Stromal cell of bone marrow (primary cell): ENCODE data around the gene AP3B1.

ENCODE experiments used
- DNase-seq: peaks from one replicate; pipeline ENCODE4 v3.0.0-alpha.2; 2012; ENCODE audit warnings: low read depth

AP3B1 gene

DNA sequence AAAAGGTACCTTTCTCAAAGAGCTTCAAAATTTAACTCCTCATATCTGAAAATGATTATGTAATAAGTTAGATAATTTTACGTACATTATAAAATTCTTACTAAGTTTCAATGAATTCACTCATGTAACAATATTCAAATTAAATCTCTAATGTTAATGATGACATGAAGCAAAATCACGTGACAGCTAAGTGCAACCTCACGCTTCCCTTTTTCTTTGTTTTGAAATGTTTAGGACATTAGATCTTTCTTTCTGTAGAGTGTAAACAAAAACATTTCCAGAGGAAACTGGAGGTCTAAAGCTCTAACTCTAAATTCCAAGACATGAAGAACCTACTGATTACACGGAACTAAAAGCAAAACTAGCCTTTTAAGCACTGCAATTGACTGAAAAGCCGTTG lies 291.0 kb downstream of the AP3B1 start:
- no peak for DNase-seq

GRCh38 chr5:78002690-78003089 lies 291.8 kb downstream of the AP3B1 start:
- no peak for DNase-seq

- DNase-seq, result no peak
Measured at GRCh38 chr5:78001197-78001596, 293.3 kb downstream of the AP3B1 start.

DNA sequence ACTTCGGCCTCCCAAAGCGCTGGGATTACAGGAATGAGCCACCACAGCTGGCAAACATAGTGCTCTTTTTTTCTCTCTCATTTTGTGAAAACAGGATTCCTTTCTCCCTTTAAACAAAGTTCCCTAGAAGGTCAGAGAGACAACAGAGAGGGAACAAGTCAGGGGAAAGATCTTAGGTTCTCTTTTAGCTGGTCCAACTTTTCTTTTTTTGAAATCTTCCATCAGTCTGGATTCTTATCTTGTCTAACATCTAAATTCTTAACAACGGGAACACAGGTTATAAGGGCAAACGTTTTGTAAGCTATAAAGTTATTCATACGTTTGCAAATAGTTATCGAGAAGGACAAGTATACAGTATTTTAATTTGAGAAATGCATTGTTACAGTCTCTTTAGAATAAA lies 294.3 kb downstream of the AP3B1 start:
- no peak for DNase-seq

DNA sequence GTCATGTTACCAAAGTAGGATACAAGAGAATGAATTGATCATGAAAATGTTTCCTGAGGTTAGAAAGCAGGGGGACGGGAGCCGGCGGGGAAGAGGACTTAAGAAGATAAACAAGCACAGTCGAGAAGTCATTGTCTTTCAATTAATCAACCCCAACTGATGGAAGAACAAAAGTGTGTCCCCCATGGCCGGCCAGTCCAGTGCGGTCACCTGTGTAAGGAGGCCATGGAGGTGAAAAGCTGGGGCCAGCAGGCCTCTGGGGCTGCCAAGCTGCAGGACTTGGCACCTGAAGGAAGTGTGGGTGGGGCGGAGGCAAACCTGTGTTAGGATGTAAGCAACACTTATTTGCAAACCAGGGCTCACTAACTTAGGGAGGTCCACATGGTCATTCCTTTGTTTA lies 295.1 kb downstream of the AP3B1 start:
- no peak for DNase-seq

- no peak for DNase-seq
Measured at GRCh38 chr5:77996943-77997342, 297.6 kb downstream of the AP3B1 start.

DNA sequence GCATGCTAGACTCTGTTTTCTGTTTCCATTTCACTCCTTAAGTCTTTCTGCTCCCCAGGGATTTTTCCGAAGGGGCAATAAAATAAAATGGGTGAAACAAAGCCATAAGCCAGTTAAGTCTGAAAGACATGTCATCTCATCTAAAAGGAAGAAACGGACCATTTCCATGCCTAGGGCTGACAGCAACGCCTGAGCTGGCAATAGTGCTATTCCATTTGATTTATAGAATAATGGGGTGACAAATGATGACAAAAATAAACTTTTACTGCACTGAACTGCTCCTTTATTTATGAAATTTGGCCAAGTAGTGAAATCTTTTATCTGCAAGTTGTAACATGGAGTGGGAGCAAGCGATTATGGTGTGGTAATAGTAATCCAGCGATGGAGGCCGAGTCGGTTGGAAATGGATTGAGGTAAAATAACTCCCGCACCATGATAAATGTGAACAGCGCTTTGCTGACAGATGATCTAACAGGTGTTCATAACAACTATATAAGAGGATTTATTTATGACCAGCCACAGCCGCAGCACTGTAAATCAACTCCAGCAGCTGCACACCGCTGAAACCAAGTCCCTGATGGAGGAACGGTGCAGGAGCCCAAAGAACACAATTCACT lies 298.6 kb downstream of the AP3B1 start:
- DNase-seq, result no peak

DNA sequence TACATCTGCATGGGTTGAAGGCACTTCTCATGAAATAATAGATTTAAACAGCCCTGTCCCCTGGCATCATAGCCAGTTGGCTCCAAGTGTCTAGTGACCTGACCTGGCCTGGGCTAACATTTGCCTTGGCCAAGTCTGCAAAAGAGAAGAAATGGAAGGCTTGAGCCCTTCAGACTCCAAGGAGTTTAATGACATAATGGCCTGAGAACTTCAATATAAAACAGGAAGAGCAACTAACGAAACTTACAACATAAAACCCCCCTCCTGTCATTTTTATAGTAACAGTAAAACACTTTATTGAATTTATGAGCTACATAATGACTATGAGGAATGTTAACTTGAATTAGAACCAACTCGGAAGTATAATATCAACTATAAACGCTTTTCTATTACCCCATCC lies 299.6 kb downstream of the AP3B1 start:
- DNase-seq, result no peak

- DNase-seq, result no peak
Measured at GRCh38 chr5:77993855-77994318, 300.6 kb downstream of the AP3B1 start.

- no peak for DNase-seq
Measured at GRCh38 chr5:77993141-77993854, 301.2 kb downstream of the AP3B1 start.

DNA sequence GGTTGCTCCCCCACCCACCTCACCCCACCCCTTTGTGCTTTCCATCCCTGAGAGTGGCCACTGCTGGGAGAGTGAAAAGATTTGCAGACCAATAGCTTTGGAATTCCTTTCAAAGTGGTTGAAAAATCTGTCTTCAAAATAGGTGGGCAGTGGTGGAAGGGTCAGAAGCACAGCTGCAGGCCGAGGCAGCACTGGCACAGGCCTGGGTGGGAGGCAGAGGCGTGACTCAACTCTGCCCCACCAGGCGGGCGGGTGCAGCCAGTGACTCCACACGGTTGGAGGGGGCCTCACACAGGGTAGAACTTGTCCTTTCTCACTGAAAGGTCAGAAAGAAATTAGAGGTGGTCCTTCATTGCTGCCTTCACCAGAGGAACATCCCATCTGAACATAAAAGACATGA lies 303.4 kb downstream of the AP3B1 start:
- no peak for DNase-seq

DNA sequence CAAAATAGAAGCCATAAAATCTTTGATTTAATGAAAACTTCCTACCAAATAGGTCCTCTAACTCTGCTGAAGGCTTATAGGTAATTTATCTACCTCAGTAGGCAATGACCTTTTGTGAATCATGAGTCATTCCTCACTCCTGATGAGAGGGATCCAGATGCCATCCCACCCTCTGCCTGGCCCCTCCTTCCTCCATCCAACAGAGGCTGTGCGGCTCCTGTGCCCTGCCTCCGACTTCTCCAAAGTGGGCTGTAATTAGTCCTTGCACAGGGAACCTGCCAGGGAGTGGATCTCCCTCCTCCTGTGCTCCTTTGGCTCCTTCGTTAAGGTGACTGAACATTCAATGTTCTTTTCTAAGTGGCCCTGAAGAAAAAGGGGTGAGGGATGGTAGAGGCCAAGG lies 304.5 kb downstream of the AP3B1 start:
- DNase-seq, result no peak

DNA sequence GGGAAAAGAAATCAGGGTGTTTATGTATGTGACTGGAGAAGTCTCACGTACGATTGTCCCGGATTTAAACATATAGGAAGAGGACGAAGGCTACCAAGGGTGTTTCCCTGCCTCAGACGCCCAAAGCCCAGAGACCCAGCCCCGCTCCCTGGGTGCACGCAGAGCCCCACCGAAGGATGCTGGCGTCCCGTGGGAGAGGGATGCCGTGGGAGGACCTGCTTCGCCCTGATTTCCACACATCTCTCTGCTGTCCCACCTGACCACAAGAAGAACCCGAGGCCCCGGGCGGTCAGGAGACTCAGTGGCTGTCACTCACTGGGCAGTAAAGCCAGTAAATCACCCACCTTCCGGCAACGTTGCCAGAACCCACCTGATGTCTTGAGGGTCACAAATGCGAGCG lies 306.5 kb downstream of the AP3B1 start:
- DNase-seq, result no peak

DNA sequence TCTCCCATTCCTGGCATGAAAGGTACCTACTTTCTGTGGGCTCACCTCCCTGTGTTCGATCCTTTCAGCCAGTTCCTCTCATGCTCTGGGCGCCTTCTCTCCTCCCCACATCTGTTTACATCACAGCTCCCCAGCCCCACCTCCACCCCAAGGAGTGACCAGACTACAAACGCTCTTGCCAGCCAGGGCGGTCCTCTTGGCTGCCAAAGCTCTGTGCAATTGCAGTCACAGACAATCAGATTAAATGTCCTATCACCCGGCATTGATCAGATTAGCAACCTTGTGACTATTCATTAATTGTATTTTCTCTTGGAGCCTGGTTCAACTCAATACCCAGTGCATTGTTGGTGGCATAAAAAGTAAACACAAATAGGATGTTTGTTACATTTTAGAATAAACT lies 307.2 kb downstream of the AP3B1 start:
- DNase-seq, result no peak

DNA sequence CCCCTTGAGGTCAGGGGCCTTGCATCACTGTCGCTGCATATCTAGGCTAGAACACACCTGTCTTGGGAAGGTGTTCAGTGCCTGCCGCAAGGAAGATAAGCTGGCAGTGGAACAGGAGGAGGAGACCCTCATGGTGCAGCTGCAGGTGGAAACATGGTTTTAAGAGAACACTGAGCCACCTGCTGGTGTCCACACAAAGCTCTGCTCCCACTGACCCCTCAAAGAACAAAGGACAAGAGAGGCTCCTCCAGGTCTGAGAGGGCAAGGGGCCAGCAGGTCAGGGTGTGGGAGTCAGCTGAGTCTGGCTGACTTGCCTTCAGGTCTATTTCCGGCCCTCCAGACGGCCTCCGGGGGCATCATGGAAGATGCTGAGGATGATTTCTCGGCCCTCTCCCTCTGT lies 308.2 kb downstream of the AP3B1 start:
- DNase-seq, result no peak

DNA sequence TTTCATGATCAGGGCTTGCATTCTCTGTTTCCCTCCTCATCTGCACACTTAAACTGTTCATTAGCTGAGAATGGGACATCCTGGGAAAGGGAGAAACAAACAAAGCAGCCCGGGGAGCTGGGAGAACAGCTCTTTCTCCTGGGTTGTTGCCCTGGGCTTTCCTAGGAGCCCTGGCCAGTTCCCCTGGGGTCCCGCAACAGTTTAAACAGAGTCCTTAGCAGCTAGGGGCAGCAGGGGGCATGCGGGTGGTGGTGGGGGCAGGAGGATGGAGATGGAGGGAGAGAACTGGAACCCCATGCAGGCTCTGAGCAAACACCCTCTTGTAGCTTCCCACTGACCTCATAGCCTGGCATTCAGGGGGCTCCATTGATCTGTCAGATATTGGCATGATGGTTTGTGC lies 309.3 kb downstream of the AP3B1 start:
- no peak for DNase-seq

GRCh38 chr5:77984587-77984986 lies 309.9 kb downstream of the AP3B1 start:
- DNase-seq, result no peak

- DNase-seq, result no peak
Measured at GRCh38 chr5:77983482-77984199, 310.9 kb downstream of the AP3B1 start.

DNA sequence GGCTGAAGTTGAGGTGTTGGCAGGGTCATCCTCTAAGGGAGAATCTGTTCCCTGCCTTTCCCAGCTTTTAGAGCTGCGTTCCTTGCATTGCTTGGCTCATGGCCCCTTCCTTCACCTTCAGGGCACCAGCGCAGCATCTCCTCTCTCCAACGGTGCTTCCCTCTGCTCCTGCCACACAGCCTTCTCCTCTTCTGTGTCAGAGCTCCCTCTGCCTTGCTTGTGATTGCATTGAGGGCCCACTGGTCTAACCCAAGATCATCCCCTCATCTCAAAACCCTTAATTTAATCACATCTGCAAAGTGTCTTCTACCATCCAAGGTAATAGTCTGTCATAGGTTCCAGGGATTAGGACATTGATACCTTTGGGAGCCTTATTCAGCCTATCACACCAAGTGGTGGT lies 312.7 kb downstream of the AP3B1 start:
- no peak for DNase-seq

DNA sequence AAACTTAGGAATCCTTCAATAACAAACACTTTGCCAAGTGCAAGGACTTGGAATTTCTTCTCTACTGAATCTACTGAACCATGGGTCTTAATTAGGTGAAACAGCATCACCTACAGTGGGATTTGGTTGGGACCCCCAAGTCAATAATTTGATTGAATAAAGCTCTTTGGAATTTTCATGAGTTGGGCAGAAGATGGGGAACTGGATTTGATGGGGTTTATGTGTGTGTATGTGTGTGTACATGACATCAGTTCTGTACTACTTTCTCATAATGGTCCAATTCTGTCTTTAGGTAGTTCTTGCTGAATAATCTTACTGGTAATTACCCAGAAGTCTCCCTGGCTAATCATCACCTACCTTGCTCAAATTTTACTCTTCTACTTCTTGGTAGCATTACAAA lies 319.9 kb downstream of the AP3B1 start:
- no peak for DNase-seq

GRCh38 chr5:77973253-77973609 lies 321.3 kb downstream of the AP3B1 start:
- DNase-seq, result no peak

- DNase-seq, result no peak
Measured at GRCh38 chr5:77972469-77973252, 321.8 kb downstream of the AP3B1 start.
